NCI-H1417 treated with DMSO at 0.1 percent for 48 hours (cell line): Measurements from ENCODE around the gene SLC10A1.
"Not testable (repeated sequence)": the region's sequence is repeated elsewhere in the genome, so short reads cannot be mapped to it uniquely, and the experiment has no call there.

Experiments used
- DNase-seq: peaks from one replicate; lab custom pipeline; 2025; lab: John Stamatoyannopoulos, UW

The SLC10A1 gene

GRCh38 chr14:69796797-69797500, at the start of gene SLC10A1:
Gene SLC10A1, minus strand, starts transcription at chr14:69797241. Its CDS starts 86 bp downstream, at chr14:69797155.
- no peak for DNase-seq

DNA sequence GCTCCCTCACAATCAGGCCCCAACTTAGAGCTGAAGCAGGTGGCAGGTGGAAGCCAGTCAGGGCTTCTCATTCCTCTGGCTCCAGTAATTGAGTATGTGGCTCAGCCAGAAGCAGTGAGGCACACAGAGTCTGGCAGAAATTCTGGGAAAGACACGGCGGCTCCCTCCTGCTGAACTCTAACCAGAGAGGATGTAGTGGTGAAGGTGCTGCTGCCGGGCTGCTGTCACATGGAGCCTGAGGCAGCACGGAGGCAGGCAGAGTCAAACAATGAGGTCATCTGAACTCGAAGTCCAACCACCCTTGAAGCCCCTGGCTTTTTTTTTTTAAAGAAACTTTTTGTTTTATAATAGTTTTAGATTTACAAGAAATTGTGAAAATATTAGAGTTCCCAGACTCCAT, 48.7 kb upstream of the SLC10A1 start:
- no peak for DNase-seq

GRCh38 chr14:69845050-69845581, 48.1 kb upstream of the SLC10A1 start:
- DNase-seq, result no peak

DNA sequence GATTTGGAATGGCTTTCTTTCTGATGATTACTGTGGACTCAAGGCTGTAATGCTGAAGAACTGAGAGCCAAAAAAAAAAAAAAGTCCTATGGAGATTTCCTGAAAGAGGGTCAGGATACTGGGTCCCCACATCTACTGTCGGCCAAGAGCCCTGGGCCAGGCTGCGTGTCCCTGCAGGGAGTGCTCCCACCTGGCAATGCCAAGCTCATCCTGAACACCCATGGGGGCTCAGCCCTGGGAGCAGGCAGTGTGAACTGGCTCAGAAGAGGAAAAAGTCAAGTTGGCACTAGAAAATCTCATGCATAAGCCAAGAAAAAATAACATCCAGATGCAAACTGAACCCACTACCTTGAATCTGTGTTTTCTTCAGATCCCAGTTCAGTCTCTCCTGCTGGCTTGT, 47.1 kb upstream of the SLC10A1 start:
- no peak for DNase-seq

GRCh38 chr14:69842686-69843420, 45.8 kb upstream of the SLC10A1 start:
- DNase-seq, result peak; percentile 98

- DNase-seq, result no peak
Measured at GRCh38 chr14:69841656-69842055, 44.6 kb upstream of the SLC10A1 start.

DNA sequence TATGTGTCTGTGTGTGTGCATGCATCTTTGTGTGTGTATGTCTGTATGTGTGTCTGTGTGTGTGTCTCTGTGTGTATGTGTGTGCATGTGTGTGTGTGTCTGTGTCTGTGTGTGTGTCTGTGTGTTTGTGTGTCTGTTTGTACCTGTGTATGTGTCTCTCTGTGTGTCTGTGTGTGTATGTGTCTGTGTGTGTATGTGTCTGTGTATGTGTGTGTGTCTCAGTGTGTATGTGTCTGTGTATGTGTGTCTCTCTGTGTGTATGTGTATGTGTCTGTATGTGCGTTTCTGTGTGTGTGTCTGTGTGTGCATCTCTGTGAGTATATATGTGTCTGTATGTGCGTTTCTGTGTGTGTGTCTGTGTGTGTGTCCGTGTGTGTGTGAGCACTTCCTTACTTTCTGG, 42.6 kb upstream of the SLC10A1 start:
- no peak for DNase-seq

DNA sequence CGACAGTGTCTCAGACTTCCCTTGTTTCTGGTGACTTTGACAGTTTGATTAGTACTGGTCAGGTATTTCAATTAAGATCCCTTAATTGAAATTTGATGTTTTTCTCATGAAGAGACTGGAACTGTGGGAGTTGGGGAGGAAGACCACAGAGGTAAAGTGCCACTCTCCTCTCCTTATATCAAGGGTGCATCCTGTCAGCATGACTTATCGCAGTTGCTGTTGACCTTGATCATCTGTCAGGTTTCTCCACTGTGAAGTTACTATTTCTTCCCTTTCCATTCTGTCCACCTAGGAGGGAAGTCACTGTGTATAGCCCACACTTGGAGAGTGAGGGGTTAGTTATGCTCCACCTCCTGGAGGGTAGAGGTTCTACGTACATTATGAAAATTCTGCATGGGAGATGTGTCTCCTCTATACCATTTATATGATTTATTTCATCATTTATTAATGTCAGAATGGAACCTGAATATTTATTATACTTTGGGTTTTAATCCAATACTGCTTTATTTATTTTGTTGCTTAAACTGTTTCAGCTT, 41.9 kb upstream of the SLC10A1 start:
- DNase-seq, result no peak

GRCh38 chr14:69828879-69829278, 31.8 kb upstream of the SLC10A1 start:
- DNase-seq, result no peak

DNA sequence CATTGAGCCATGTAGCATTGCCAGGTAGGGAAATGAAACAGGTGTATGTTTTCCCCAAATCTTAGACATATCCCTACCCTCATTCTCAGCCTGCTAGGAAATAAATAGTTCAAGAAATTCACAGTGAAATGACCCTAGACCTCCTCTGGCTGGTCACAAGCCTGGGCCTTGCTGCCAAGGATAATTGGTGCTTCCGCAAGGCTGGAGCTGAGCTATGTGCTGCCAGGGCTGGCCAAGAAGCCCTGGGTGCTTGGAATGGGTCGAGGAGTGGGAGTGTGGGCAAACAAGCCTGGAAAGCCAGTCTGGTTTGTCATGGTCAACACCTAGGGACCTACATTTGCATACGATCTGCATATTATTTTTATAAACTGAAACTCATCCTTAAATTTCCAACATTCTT, 31.3 kb upstream of the SLC10A1 start:
- no peak for DNase-seq

GRCh38 chr14:69827560-69827959, 30.5 kb upstream of the SLC10A1 start:
- no peak for DNase-seq

- DNase-seq, result no peak
Measured at GRCh38 chr14:69822456-69822855, 25.4 kb upstream of the SLC10A1 start.

- no peak for DNase-seq
Measured at GRCh38 chr14:69820991-69821390, 23.9 kb upstream of the SLC10A1 start.

DNA sequence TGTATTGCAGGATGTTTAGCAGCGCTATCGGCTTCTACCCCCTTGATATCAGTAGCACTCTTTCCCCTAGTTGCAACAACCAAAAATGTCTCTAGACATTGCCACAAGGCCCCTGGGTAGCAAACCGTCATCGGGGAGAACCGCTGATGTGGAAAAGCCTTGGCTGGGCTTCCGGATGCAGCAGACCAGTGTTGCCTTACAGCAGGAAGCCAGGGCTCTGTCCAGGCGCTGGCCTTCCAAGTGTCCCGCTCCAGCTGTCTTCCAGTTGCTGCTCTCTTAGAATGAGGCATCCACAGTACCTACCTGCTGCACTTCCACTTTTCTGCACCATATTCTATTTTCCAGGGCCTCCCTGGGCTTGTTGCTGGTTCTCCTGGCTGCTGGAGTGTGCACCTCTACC, 22.6 kb upstream of the SLC10A1 start:
- no peak for DNase-seq

- peak; percentile 37 for DNase-seq
Measured at GRCh38 chr14:69818758-69819191, 21.7 kb upstream of the SLC10A1 start.

GRCh38 chr14:69816216-69816615, 19.2 kb upstream of the SLC10A1 start:
- no peak for DNase-seq

DNA sequence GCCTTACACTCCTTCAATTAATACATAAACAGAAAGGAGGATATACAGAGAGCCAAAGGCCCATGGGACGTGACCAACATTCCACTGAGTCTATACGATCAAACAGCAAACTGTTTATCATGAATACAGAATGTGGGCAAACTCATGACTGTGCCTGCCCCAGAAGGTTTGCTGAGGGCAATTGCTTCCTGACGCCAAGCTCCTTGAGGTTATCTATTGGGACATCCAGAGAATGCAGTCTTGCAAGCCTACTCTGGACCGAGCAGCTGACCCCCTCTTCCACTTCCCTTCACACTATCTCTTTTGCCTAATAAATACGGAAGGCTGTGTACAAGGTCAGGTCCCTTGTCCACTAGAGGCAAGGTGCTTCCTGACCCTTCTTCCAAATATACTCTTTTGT, 18.5 kb upstream of the SLC10A1 start:
- no peak for DNase-seq

DNA sequence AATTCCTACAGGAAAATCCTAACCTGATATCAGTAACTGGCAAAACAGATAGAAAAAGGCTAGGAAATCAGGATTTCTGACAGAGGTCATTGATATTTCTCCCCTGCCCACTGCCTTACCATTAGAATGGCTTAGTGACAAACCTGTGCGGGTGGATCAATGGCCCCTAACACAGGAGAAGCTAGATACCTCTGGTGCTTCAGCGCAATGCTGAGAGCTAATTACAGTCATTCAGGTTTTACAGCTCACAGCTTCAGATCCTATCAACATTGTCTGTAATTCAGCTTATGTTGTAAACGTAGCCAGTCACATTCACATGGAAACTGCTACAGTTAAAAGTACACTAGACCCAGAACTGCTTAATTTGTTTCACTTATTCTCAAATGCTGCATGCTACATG, 17.4 kb upstream of the SLC10A1 start:
- DNase-seq, result no peak

GRCh38 chr14:69813346-69813745, 16.3 kb upstream of the SLC10A1 start:
- DNase-seq, result not testable (repeated sequence)

DNA sequence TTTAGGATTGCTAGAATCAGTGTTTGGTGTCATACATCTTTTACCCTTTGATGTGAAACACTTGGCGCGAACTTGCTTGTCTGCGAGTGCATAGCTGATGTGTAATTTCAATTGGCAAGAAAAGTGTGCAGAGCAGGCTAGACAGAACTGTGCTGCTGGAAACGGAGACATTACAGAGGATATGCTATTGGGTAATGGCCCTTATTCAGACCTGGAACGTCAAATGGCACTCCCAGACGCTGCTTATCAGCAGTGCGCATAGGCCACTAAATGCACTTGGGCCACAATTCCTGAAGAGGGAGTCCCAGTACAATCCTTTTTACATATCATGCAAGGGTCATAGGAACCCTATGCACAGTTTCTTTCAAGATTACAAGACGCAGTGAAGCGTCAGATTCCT, 15.7 kb upstream of the SLC10A1 start:
- DNase-seq, result no peak

GRCh38 chr14:69811868-69812252, 14.8 kb upstream of the SLC10A1 start:
- DNase-seq, result no peak

DNA sequence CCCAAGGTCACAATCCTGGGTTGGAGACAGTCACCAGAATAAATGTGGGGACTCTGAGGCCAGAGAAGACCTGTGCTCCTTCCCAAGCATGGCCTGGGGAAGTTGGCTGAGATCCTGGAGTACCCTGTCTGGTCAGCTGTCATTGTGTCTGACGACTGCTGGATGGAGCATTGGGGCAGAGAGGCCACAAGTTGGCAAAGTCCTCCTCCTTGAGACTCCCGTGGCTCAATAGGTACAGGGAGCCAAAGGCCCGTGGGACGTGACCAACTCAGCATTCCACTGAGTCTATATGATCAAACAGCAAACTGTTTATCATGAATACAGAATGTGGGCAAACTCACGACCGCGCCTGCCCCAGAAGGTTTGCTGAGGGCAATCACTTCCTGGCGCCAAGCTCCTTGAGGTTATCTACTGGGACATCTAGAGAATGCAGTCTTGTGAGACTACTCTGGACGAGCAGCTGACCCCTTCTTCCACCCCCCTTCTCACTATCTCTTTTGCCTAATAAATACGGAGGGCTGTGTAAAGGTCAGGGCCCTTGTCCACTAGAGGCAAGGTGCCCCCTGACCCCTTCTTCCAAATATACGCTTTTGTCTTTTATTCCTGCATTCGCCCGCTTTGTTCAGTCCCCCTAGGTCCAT, 14.3 kb upstream of the SLC10A1 start:
- DNase-seq, result no peak
